Measurements from ENCODE around the gene SCGB1A1.
"Not testable (repeated sequence)": the region's sequence is repeated elsewhere in the genome, so short reads cannot be mapped to it uniquely, and the experiment has no call there.

The SCGB1A1 gene, protein sequence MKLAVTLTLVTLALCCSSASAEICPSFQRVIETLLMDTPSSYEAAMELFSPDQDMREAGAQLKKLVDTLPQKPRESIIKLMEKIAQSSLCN

DNA sequence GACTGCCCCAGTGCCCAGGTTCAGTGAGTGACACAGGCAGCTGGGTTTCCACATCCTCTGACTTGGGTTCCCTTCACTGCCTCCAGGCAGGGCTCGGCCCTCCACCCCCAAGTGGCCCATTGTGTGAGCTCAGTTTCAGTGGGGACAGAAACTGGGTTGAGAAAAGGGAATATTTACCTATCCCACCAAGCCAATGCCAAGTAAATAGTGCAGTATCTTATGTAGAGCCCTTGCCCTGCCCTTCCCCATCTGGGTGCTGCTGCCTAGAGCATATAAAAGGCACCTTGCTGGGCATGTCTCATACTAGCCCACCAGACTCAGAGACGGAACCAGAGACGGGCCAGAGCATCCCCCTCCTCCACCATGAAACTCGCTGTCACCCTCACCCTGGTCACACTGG, at the start of gene SCGB1A1:
SCGB1A1 (plus strand) TSS at position 301 of the 400 bp plus-strand sequence; CDS start at position 364, 63 bp downstream.
- DNase-seq = no peak

DNA sequence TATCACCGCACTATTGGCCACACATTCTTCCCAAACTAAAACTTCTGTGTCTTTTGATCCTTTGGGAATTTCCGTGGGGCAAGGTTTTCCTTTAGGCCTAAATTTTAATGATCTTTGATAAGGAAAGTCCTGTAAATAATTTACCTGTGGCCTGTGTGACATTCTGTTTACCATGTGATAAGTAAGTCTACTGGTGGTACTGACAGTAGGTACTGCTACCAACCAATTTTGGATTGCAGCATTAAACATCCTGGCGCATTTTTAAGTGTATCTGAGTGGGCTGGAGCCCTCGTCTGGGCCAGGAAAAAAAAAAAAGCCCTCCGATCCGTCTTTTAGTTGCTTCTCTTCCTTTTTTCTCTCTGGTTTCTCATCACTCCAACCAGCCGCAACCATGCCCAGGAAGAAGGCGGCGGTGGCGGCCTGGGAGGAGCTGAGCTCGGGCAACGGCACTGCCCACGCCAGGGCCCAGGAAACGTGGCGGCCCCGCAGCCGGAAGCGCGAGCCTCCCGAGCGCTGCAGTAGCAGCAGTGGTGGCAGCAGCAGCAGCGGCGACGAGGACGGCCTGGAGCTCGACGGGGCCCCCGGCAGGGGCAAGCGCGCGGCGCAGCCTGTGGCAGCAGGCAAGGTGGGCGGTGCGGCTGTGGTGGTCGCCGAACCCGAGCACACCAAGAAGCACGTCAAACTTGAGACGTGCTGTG, 47.9 kb upstream of the SCGB1A1 start:
- DNase-seq = no peak

DNA sequence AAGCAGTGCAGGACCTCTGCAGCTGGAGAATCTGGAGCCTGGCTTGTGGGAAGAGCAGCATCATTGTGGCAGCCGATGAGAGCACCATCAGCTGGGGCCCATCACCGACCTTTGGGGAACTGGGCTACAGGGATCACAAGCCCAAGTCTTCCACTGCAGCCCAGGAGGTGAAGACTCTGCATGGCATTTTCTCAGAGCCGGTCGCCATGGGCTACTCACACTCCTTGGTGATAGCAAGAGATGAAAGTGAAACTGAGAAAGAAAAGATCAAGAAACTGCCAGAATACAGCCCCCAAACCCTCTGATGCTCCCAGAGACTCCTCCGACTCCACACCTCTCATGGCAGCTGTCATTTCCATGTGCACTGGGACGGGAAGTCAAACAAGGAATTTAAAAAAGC, 46.0 kb upstream of the SCGB1A1 start:
- DNase-seq = no peak

DNA sequence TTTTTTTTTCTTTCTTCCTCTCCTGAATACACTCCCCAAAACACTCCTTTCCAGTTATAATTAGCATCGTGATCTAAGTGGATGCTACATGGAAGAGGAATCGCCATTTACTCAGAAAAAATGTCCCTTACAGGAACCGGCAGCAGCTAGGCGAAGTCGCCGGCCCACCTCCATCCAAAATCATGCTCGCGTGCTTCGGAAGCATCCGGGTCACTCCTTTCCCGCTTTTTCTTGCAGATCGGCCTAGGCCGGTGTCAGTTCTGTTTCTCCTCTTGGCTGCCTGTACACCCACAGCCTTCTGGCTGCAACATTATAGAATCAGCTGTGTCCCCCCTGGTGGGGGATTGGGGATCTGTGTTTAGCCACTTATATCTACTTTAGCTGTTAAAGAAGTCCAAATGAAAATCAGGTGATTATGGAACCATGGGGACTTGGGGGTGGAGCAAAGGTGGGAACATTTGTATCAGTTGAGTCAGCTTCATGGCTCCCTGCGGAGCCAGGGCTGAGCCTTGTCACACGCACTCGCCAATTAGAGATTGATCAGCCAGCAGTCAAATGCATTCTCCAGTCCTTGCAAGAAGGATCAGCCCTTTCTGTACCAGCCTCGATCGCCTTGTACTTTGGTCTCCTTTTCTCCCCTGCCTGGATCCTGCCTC, 45.2 kb upstream of the SCGB1A1 start:
- no peak for DNase-seq

DNA sequence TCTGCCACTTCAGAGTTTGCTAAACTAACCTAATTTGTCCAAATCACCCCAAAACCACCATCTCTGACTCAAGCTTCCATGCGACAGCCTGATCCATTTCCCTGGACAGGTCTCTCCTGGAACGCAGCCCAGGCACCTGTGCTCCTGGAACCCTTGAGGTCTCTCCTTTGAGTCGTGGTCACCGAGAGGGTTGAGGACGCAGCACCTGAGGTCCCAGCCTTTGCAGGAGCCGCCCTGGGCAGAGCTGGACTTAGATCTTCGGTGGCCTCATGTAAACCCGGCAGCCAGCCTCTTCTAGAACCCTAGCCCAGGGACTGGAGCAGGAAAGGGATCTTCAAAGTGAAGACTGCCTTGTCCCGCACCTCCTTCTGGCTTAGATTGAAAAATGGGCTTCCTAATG, 44.0 kb upstream of the SCGB1A1 start:
- no peak for DNase-seq

DNA sequence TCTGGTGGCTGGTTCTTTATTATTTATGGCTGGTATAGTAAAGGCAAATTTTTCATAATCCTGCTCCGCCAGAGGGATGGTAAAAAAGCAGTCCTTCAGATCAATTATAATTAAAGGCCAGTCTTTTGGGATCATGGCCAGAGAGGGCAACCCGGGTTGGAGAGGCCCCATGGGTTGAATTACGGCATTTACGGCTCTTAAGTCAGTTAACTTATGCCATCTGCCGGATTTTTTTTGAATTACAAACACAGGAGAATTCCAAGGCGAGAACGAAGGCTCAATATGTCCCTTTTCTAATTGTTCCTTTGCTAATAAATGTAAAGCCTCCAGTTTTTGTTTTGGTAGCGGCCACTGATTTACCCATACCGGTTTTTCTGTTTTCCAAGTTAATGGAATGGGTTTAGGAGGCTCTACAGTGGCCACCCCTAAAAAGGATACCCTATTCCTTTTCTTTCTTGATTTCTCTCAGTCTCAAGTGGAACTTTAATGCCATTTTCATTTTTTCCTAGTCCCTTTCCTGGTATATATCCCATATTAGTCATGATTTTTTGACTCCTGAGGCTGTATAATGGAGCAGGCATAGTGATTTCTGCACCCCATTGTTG, 40.3 kb upstream of the SCGB1A1 start:
- not testable (repeated sequence) for DNase-seq

DNA sequence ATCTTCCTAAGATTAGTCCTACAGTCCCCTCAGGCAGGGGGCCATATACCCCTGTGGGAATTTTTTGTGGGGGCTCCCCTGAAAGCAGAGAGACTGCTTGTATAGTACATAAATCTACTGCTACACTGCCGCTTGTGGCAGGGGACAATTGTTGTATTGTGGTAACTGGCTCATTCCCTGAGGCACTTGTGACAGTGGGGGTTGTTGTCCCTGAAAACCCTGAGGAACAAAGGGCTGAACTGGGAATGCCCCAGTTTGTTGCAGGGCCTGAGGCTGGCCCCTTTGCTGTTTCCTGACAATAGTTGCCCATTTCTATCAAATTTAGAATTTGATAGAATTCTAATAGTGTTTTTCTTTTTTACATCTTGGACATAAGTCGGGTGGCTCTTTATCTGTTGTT, 39.2 kb upstream of the SCGB1A1 start:
- not testable (repeated sequence) for DNase-seq

DNA sequence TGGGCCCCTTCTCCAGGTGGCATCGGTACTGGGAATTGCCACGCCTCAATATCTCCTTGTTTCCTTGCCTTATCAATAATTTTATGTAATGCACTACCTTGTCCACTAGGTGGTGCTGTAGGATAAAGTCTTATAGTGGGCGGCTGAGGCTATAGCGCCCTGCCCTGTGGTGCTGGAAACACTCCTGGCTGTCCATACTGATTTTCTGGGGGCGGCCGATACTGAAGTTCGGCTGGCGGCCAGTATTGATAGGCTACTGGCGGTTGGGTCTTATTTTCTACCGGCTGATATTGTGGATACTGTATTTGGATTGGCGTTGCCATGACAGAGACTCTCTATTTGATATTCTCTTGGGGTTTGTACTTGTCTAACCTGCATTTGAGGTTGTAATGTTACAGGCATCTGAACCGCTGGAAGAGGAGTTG, 38.0 kb upstream of the SCGB1A1 start:
- peak; percentile 22 for DNase-seq

DNA sequence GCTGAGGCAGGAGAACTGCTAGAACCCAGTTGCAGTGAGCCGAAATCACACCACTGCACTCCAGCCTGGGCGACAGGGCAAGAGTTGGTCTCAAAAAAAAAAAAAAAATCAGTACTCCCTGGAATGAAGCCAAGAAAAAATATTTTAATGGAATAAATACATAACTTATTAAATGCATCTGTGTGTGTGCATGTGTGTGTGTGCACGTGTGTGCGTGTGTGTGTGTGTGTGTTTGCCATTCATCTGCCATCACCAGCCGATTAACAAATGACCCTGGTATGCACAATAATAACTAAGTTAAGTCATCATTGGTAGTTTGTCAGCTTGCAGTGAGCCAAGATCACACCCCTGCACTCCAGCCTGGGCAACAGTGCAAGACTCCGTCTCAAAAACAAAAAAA, 35.0 kb upstream of the SCGB1A1 start:
- no peak for DNase-seq

DNA sequence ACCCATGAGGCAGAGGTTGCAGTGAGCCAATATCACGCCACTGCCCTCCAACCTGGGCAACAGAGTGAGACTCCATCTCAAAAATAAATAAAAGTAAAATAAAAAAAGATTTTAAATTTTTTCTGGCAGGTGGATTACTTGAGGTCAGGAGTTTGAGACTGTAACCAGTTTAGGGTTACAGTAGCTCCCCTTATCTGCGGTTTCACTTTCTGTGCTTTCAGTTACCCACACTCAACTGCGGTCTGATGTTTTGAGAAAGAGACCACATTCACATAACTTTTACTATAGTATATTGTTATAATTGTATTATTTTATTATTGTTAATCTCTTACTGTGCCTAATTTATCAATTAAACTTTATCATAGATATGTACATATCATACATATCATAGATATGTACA, 32.8 kb upstream of the SCGB1A1 start:
- DNase-seq = not testable (repeated sequence)

DNA sequence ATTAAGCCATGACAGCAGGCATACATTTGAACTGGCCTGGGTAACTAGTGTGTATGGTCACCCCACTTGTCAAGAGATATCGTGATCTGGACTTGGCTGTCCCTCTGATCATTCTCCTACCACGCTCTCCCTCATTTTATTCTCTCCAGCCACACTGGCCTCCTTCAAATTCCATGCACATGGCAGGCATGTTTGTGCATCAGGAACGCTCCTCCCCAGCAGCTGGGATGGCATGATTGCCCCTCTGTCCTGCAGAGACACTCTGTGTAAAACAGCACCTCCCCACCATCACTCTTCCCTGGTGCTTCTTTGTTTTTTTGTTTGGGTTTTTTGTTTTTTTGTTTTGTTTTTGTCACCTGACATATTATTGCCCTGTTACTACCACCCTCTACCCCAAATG, 31.5 kb upstream of the SCGB1A1 start:
- no peak for DNase-seq

DNA sequence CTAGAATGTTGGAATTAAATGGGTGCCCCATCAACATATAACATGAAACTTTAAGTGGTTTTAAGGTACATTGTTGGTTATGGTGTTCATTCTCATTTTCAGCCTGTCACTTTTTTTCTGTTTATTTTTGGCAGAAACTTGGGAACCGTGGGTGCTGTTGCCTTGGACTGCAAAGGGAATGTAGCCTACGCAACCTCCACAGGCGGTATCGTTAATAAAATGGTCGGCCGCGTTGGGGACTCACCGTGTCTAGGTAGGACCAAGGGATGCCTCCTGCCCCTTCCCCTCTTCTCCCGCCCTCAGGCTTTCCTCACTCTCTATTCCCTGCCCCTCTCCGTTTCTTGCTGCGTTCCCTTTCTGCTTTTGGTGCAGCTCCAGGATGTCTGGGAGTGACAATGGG, 29.8 kb upstream of the SCGB1A1 start:
- no peak for DNase-seq

DNA sequence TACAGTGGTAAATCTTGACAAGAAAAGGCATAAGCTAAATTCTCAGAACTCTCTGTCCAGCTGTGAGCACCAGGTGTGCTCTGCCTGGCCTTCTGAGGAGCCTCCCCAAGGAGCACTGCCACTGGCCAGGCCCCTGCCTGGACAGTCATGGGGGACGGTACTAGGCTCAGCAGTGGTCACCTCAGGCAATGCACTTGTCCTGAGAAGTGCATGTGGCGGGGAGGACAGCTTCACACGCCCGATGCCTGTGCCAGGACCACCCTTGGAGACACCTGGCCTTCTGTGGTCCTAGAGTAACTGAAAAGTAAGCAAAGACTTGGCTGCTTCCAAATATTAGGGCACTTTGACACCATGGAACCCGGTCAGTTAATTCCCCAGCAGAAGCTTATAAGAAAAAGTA, 28.6 kb upstream of the SCGB1A1 start:
- DNase-seq = no peak

DNA sequence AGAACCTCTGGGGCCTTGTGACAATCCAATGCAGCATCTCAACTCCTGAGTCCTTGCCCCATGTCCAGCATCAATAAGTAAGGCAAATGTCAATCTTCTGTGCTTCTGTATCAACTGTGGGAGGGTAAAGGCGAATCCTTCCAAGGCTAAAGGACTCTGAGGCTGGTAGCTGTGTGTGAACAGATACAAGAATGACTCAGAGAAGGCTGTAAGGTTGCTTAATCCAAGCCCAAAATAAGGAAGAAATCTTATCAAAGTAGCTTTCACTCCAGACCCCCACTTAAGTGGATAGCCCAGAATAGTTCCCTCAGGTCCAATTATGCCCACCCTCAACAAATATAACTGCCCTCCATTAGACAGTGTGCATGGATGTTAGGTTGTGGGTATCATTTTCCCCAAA, 28.1 kb upstream of the SCGB1A1 start:
- no peak for DNase-seq

DNA sequence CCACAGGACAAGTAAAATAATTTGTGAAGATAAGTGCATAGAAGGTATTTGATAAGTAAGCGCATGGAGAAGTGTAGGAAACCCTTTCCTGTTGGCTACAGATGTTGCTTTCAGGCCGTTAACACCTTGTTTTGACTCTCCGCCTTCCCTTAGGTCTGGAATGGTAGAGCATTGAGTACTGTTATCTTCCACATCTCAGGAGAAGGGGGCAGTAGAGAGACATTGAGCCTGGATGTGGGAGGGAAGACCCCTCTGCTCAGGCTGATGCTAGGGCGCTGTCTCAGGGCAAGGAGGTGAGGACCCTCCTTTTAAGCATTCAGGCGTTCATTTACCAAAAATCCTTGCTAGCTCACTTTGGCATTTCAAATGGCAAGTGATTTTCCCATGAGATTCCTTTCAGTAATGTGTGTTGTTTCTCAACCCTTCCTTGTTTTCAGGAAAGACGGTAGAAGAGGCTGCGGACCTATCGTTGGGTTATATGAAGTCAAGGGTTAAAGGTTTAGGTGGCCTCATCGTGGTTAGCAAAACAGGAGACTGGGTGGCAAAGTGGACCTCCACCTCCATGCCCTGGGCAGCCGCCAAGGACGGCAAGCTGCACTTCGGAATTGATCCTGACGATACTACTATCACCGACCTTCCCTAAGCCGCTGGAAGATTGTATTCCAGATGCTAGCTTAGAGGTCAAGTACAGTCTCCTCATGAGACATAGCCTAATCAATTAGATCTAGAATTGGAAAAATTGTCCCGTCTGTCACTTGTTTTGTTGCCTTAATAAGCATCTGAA, 27.0 kb upstream of the SCGB1A1 start:
- DNase-seq = no peak

DNA sequence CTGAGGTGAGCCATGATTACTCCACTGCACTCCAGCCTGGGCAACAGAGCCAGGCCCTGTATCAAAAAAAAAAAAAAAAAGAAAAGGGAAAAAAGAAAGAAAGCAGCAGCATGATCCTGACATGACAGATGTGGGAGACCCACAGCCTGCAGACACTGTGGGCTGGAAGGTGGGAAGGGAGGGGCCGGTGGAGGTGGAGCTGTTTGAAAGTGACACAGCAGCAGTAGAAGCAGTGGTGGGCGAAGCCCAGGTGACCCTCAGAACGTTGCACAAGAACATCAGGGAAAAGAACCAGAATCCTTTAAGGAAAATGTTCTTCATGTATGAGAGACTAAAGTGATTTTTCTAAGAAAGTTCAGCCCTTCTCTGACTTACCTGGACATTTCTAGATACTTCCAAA, 26.3 kb upstream of the SCGB1A1 start:
- no peak for DNase-seq

DNA sequence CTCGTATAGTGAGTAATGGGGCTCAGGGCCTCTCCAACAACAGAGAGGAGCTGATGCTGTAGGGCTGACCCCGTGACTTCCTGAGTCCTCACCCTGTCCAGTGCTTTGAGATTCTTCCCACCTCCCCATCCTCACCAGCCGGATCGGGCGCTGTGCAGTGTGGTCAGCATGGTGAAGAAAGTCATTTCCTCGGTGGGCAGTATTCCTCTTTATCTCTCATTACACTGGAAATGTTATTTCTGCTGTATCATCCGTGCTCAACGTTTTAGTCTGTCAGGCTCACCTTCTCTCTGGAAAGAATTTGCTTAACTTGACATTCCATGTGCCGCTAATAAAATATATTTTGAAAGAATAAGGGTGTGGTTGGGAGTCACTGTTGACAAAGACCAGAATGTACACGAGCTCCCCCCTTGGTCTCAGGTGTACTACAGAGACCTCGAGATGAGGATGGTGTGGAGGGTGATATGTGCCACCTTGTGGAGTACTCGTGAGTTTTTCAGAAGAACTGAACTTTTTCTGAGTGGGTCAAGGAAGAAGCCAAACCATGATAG, 25.7 kb upstream of the SCGB1A1 start:
- no peak for DNase-seq

DNA sequence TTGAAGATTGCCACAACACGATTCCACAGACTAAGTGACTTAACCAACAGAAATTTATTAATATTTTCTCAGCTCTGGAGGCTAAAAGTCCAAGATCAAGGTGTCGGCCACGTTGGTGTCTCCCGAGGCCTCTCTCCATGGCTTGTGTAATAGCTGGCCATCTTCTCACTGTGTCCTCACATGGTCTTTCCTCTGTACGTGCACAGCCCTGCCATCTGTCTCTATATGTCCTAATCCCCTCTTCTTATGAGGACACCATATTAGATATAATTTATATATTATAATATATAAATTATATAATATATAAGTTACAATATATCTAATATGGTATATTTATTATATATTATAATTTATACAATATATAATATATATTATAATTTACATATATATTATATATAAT, 25.1 kb upstream of the SCGB1A1 start:
- no peak for DNase-seq

DNA sequence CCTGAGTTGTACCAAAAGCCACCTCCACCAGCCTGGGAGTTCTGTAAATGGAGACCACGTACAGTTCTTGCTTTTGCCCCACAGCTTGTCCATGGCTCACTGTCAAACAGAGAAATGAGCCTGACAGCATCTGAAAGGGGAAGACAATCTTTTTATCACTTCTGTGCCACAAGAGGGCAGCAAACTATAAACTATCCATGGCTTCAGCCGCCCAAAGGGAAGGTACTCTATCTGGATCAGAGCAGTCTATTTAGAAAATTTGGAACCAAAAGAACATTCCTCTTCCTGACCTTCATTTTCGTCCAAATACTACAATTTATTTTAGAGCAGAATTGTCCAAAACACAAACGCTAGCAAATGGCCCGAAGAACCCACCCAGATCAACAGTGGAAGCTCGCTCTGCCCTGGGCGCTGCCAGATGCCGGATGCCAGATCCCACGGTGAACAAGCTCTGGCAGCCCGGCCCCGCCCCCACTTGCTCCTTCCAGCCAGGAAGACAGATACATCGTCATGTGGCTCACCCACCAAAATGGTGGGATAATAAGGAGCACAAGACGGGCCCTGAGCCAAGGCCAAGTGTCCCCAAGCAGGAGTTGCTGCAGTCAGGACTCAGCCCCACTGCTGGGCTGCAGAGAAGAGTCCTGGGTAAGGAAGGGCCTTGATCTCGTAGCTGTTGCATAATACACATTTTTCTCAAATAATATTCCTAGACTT, 23.9 kb upstream of the SCGB1A1 start:
- DNase-seq = peak; percentile 47

DNA sequence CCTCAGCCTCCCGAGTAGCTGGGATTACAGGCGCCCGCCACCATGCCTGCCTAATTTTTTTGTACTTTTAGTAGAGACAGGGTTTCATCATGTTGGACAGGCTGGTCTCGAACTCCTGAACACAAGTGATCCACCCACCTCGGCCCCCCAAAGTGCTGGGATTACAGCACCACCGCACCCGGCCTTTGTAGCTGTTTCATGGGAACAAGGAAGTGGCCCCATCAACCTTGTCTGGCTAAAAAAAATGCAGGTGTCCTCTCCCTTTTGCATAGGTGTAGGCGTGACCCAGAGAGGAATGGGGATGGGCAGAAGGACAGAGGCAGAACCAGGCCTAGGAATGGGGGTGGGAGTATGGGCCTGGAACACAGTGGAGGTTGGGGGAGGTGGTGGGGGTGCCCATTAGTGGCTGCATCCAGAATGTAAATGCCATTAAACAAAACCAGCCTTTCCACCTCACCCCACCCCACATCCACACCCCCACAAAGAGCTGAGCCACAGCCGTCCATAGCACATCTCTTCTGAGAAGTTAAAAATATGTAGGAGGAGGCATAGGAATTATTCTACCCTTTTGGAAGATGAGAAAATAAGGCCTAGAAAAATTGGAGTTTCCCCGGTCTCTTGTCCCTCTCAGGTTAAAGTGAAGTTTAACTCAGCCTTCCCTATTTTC, 22.8 kb upstream of the SCGB1A1 start:
- DNase-seq = no peak

All from DMS79 (cell line).